WTC11 (cell line): Measurements from ENCODE around the gene PDHB. TPM values are rescaled to one million over a fixed set of nuclear protein-coding genes. Genes with fewer than 3 reads are reported as not detected.

ENCODE experiments used
- ATAC-seq: fragments of 200-7000 bp; cut with Tn5 transposase; 2 replicates; pipeline ENCODE4 v1.10.0; 2021; ENCODE audit warnings: mild to moderate bottlenecking, moderate library complexity
- CTCF ChIA-PET: fragments of 300-600 bp; sonication (Branson Sonifier 250); formaldehyde crosslinking; loops from one replicate; lab custom pipeline; 2021; ENCODE audit warnings: antibody characterized with exemption; lab: Charles Lee
- POLR2A ChIA-PET: fragments of 350-600 bp; sonication (Branson Sonifier 250); formaldehyde crosslinking; loops from one replicate; lab custom pipeline; 2021; ENCODE audit warnings: antibody characterized with exemption; lab: Charles Lee
- DNase-seq: peaks from one replicate; pipeline ENCODE4 v3.0.0; 2021; ENCODE audit warnings: low spot score
- H3K27ac Mint-ChIP-seq: 2 replicates; pipeline ENCODE4 v1.8.0; 2021; ENCODE audit warnings: mixed read lengths
- H3K27me3 Mint-ChIP-seq: 2 replicates; pipeline ENCODE4 v1.8.0; 2021; ENCODE audit warnings: low read depth, mild to moderate bottlenecking, moderate library complexity, mixed read lengths
- H3K36me3 Mint-ChIP-seq: 2 replicates; pipeline ENCODE4 v1.8.0; 2021; ENCODE audit warnings: mixed read lengths
- H3K4me1 Mint-ChIP-seq: 2 replicates; pipeline ENCODE4 v1.8.0; 2022; ENCODE audit warnings: mixed read lengths
- H3K4me3 Mint-ChIP-seq: 2 replicates; pipeline ENCODE4 v1.8.0; 2021; ENCODE audit warnings: mild to moderate bottlenecking, moderate library complexity, mixed read lengths
- H3K9me3 Mint-ChIP-seq: 2 replicates; pipeline ENCODE4 v1.8.0; 2021; ENCODE audit warnings: mixed read lengths
- CREM ChIP-seq: sonication (generic); formaldehyde crosslinking; IDR thresholded peaks from 2 replicates; pipeline ENCODE4 v1.8.1; 2022; ENCODE audit warnings: mild to moderate bottlenecking, missing genetic modification reagents, moderate library complexity
- ELF4 ChIP-seq: sonication (generic); formaldehyde crosslinking; IDR thresholded peaks from 2 replicates; pipeline ENCODE4 v1.8.1; 2022; ENCODE audit warnings: low read depth, mild to moderate bottlenecking, moderate library complexity, missing genetic modification reagents
- FOXK1 ChIP-seq: sonication (generic); formaldehyde crosslinking; IDR thresholded peaks from 2 replicates; pipeline ENCODE4 v1.8.0; 2022; ENCODE audit warnings: mild to moderate bottlenecking, moderate library complexity, missing genetic modification reagents
- FOXP1 ChIP-seq: sonication (generic); formaldehyde crosslinking; IDR thresholded peaks from 2 replicates; pipeline ENCODE4 v1.8.0; 2022; ENCODE audit warnings: missing genetic modification reagents, mild to moderate bottlenecking, moderate library complexity, borderline replicate concordance
- GRHL2 ChIP-seq: fragments of 250-450 bp; sonication (Bioruptor Pico); IDR thresholded peaks from 2 replicates; pipeline ENCODE4 v1.8.0; 2022; ENCODE audit warnings: mild to moderate bottlenecking, moderate library complexity; ENCODE audit not compliant: insufficient replicate concordance, severe bottlenecking
- JAZF1 ChIP-seq: fragments of 250-450 bp; sonication (Bioruptor Pico); IDR thresholded peaks from 2 replicates; pipeline ENCODE4 v1.9.0; 2021; ENCODE audit warnings: moderate library complexity, mild to moderate bottlenecking, inconsistent platforms
- MXD4 ChIP-seq: fragments of 250-450 bp; sonication (Bioruptor Pico); IDR thresholded peaks from 2 replicates; pipeline ENCODE4 v1.8.0; 2021; ENCODE audit warnings: mild to moderate bottlenecking, moderate library complexity, borderline replicate concordance
- NFE2L1 ChIP-seq: sonication (generic); formaldehyde crosslinking; IDR thresholded peaks from 2 replicates; pipeline ENCODE4 v1.8.1; 2023; ENCODE audit warnings: missing genetic modification reagents
- NR1H2 ChIP-seq: sonication (generic); formaldehyde crosslinking; IDR thresholded peaks from 2 replicates; pipeline ENCODE4 v1.9.0; 2021; ENCODE audit warnings: mild to moderate bottlenecking, moderate library complexity, missing genetic modification reagents
- SMAD3 ChIP-seq: sonication (generic); formaldehyde crosslinking; IDR thresholded peaks from 2 replicates; pipeline ENCODE4 v1.8.0; 2022; ENCODE audit warnings: missing genetic modification reagents, mild to moderate bottlenecking, borderline replicate concordance
- TCF7 ChIP-seq: sonication (generic); formaldehyde crosslinking; IDR thresholded peaks from 2 replicates; pipeline ENCODE4 v1.8.0; 2022; ENCODE audit warnings: mild to moderate bottlenecking, low read depth, missing genetic modification reagents, moderate library complexity
- TP53 ChIP-seq: sonication (generic); formaldehyde crosslinking; IDR thresholded peaks from 2 replicates; pipeline ENCODE4 v1.8.1; 2023; ENCODE audit warnings: mild to moderate bottlenecking, missing genetic modification reagents
- ZNF121 ChIP-seq: sonication (generic); formaldehyde crosslinking; IDR thresholded peaks from 2 replicates; pipeline ENCODE4 v1.8.0; 2023; ENCODE audit warnings: missing genetic modification reagents
- ZNF138 ChIP-seq: sonication (generic); formaldehyde crosslinking; conservative IDR thresholded peaks from 2 replicates; pipeline ENCODE4 v1.8.1; 2022; ENCODE audit warnings: mild to moderate bottlenecking, moderate library complexity, missing genetic modification reagents
- ZNF232 ChIP-seq: sonication (generic); formaldehyde crosslinking; IDR thresholded peaks from 2 replicates; pipeline ENCODE4 v1.8.0; 2022; ENCODE audit warnings: mild to moderate bottlenecking, missing genetic modification reagents
- ZNF263 ChIP-seq: sonication (generic); formaldehyde crosslinking; IDR thresholded peaks from 2 replicates; pipeline ENCODE4 v1.8.1; 2022; ENCODE audit warnings: low read depth, mild to moderate bottlenecking, moderate library complexity, missing genetic modification reagents
- total RNA-seq: library from RNA; stranded (reverse); gene quantifications from 3 replicates; pipeline ENCODE4 v1.2.3, GENCODE V29; 2021
- TF ChIP-seq, protein P1 (sequence below): sonication (generic); formaldehyde crosslinking; IDR thresholded peaks from 2 replicates; pipeline ENCODE4 v1.8.0; 2022; ENCODE audit warnings: mild to moderate bottlenecking, missing genetic modification reagents
- TF ChIP-seq, protein P2 (sequence below): sonication (generic); formaldehyde crosslinking; IDR thresholded peaks from 2 replicates; pipeline ENCODE4 v1.8.1; 2022; ENCODE audit warnings: low read depth, missing genetic modification reagents, borderline replicate concordance
- TF ChIP-seq, protein P3 (sequence below): sonication (generic); formaldehyde crosslinking; IDR thresholded peaks from 2 replicates; pipeline ENCODE4 v1.8.1; 2023; ENCODE audit warnings: mild to moderate bottlenecking, missing genetic modification reagents, borderline replicate concordance

Gene PDHB
- total RNA-seq, 1 experiment from 2014 or later, result 131 TPM

DNA sequence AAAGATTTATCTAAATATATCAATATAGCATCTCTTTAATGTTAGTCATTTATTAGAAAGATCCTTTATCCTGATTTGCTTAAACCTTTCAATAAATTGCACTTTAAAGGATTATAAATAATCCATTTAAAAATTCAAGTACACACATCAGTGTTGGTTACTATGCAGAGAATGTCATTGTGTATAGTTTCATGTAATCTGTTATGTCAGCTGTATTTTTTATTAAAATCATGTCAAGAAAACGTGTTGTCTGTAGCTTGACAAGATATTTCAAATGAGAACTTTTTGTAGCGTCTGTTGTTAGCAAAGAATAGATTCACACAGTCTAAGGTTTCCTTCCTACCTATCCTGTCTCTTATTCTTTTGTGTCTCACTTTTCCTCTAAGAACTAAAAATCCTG is 7.8 kb downstream of the PDHB start (continued):
- TF ChIP-seq FOXK1 (CRISPR knock-in tag), result no peak

DNA sequence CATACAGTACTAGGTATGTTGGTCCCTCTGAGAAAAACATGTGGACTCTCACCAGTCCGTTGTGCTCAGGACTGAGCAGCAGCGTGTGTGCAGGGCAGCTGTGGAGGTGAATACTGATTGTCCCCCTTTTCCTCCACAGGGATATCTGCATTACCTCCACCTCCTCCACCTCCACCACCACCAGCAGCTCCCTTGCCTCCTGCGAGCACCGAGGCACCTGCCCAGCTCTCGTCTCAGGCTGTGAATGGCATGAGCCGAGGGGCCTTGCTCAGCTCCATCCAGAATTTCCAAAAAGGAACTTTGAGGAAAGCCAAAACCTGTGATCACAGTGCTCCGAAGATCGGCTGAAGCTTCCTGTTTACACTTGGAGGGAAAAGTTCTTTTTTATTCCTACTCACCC is 9.0 kb downstream of the PDHB start:
- ATAC-seq, result no peak
- peaks cover 7% of the 10 kb centered on the region for H3K4me1 Mint-ChIP-seq
- H3K27me3 Mint-ChIP-seq, result no peaks in the 10 kb centered on the region
- ChIA-PET POLR2A (interaction anchor here (0.8 to 1.2 kb wide), 2 partner anchors 8 to 10 kb away, joined by 3 read pairs; no protein-coding TSS in a partner anchor), CTCF (interaction anchor here (2.1 kb wide), 1 partner anchor 67 kb away, joined by 5 read pairs; the partner anchor contains the start of gene KCTD6)
- H3K36me3 Mint-ChIP-seq, result peaks cover 52% of the 10 kb centered on the region
- peak overlapping the region; percentile 65; the same call in 1 of the 2 replicates for H3K27ac Mint-ChIP-seq
- no peaks in the 10 kb centered on the region for H3K9me3 Mint-ChIP-seq
- DNase-seq, result no peak
- TF ChIP-seq ZNF121 (CRISPR knock-in tag) (no peak), ELF4 (CRISPR knock-in tag) (no peak), ZNF232 (no peak), ZNF138 (CRISPR knock-in tag) (no peak), NR1H2 (CRISPR knock-in tag) (no peak), ZNF263 (CRISPR knock-in tag) (no peak), SMAD3 (no peak), GRHL2 (CRISPR knock-in tag) (no peak), FOXP1 (CRISPR knock-in tag) (no peak)
- TF ChIP-seq, protein P1, sequence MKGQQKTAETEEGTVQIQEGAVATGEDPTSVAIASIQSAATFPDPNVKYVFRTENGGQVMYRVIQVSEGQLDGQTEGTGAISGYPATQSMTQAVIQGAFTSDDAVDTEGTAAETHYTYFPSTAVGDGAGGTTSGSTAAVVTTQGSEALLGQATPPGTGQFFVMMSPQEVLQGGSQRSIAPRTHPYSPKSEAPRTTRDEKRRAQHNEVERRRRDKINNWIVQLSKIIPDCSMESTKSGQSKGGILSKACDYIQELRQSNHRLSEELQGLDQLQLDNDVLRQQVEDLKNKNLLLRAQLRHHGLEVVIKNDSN, result no peak
- TF ChIP-seq, protein P2, sequence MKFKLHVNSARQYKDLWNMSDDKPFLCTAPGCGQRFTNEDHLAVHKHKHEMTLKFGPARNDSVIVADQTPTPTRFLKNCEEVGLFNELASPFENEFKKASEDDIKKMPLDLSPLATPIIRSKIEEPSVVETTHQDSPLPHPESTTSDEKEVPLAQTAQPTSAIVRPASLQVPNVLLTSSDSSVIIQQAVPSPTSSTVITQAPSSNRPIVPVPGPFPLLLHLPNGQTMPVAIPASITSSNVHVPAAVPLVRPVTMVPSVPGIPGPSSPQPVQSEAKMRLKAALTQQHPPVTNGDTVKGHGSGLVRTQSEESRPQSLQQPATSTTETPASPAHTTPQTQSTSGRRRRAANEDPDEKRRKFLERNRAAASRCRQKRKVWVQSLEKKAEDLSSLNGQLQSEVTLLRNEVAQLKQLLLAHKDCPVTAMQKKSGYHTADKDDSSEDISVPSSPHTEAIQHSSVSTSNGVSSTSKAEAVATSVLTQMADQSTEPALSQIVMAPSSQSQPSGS, result no peak
- no peak overlapping the region for H3K4me3 Mint-ChIP-seq

DNA sequence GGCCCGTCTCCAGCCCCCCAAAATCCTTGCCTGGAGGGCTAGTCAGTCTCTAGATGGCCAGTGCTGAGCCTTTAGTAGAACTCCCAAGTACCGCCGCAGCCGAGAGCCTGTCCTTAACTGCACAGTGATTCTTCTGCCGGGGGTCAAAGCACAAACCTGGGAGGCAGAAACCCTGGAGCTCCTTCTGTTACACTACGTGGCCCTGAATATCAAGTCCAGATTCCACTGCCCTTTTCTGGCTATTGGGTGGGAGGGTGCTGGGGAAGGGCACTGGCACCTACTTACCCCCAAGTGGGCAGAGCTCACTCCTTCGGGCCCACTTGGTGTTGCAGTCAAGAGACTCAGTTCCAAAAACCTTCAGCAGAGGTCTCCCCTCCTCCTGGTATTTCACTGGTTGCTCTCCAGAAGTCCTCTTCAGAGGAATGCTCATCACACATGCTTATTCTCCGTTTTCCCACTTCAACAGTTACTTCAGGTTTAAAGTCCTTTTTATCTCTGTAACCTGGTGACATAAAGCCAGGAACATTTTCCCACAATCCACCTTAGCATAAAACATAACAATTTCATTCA is 10.8 kb downstream of the PDHB start:
- Mint-ChIP-seq H3K4me1 (peaks cover 7% of the 10 kb centered on the region), H3K27ac (peak overlapping the region; percentile 66), H3K27me3 (no peaks in the 10 kb centered on the region), H3K9me3 (no peaks in the 10 kb centered on the region), H3K4me3 (no peak overlapping the region), H3K36me3 (peaks cover 35% of the 10 kb centered on the region)
- ATAC-seq (peak; percentile 80), DNase-seq (no peak)
- no peak for TF ChIP-seq CREM (CRISPR knock-in tag)
- no peak for TF ChIP-seq NFE2L1 (CRISPR knock-in tag)
- TF ChIP-seq, protein P3, sequence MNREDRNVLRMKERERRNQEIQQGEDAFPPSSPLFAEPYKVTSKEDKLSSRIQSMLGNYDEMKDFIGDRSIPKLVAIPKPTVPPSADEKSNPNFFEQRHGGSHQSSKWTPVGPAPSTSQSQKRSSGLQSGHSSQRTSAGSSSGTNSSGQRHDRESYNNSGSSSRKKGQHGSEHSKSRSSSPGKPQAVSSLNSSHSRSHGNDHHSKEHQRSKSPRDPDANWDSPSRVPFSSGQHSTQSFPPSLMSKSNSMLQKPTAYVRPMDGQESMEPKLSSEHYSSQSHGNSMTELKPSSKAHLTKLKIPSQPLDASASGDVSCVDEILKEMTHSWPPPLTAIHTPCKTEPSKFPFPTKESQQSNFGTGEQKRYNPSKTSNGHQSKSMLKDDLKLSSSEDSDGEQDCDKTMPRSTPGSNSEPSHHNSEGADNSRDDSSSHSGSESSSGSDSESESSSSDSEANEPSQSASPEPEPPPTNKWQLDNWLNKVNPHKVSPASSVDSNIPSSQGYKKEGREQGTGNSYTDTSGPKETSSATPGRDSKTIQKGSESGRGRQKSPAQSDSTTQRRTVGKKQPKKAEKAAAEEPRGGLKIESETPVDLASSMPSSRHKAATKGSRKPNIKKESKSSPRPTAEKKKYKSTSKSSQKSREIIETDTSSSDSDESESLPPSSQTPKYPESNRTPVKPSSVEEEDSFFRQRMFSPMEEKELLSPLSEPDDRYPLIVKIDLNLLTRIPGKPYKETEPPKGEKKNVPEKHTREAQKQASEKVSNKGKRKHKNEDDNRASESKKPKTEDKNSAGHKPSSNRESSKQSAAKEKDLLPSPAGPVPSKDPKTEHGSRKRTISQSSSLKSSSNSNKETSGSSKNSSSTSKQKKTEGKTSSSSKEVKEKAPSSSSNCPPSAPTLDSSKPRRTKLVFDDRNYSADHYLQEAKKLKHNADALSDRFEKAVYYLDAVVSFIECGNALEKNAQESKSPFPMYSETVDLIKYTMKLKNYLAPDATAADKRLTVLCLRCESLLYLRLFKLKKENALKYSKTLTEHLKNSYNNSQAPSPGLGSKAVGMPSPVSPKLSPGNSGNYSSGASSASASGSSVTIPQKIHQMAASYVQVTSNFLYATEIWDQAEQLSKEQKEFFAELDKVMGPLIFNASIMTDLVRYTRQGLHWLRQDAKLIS (CRISPR knock-in tag), result no peak
- TF ChIP-seq TCF7 (CRISPR knock-in tag), result no peak
- TF ChIP-seq TP53 (CRISPR knock-in tag), result no peak
- no peak for TF ChIP-seq JAZF1 (CRISPR knock-in tag)
- TF ChIP-seq ZNF263 (CRISPR knock-in tag), result no peak
- no peak for TF ChIP-seq ZNF138 (CRISPR knock-in tag)
- no peak for TF ChIP-seq MXD4 (CRISPR knock-in tag)
- ChIA-PET CTCF (interaction anchor here (0.7 to 2.1 kb wide), 8 partner anchors 48 to 258 kb away, joined by 3 to 7 read pairs (median 4); partner anchors contain the start of genes HTD2, KCTD6 and RPP14), POLR2A (no interaction called here)
